GM19372 (cell line): ENCODE results near the gene CSPG5.

ENCODE experiments used
- ATAC-seq: cut with Tn5 transposase; IDR thresholded peaks from one replicate; pipeline ENCODE4 v1.9.1; 2021; ENCODE audit warnings: mild to moderate bottlenecking, low read depth, moderate library complexity; ENCODE audit not compliant: unreplicated experiment

The CSPG5 gene

GRCh38 chr3:47541583-47542108 lies 37.0 kb downstream of the CSPG5 start:
- no peak for ATAC-seq

GRCh38 chr3:47540281-47540680 lies 38.4 kb downstream of the CSPG5 start:
- ATAC-seq, result no peak

- no peak for ATAC-seq
Observed at GRCh38 chr3:47536967-47537366, 41.7 kb downstream of the CSPG5 start.

- no peak for ATAC-seq
Observed at GRCh38 chr3:47536221-47536891, 42.3 kb downstream of the CSPG5 start.

GRCh38 chr3:47533996-47534454 lies 44.6 kb downstream of the CSPG5 start:
- ATAC-seq, result no peak

- ATAC-seq, result no peak
Observed at GRCh38 chr3:47533481-47533880, 45.2 kb downstream of the CSPG5 start.

- ATAC-seq, result no peak
Observed at GRCh38 chr3:47527952-47528725, 50.5 kb downstream of the CSPG5 start.

- ATAC-seq, result no peak
Observed at GRCh38 chr3:47525617-47526016, 53.0 kb downstream of the CSPG5 start.

GRCh38 chr3:47523310-47524073 lies 55.2 kb downstream of the CSPG5 start:
- ATAC-seq, result no peak

GRCh38 chr3:47522082-47522987 lies 56.3 kb downstream of the CSPG5 start:
- peak; percentile 71 for ATAC-seq

GRCh38 chr3:47520756-47521155 lies 57.9 kb downstream of the CSPG5 start:
- ATAC-seq, result no peak

- ATAC-seq, result no peak
Observed at GRCh38 chr3:47517937-47518336, 60.7 kb downstream of the CSPG5 start.

- no peak for ATAC-seq
Observed at GRCh38 chr3:47515864-47516319, 62.8 kb downstream of the CSPG5 start.

GRCh38 chr3:47515100-47515499 lies 63.6 kb downstream of the CSPG5 start:
- no peak for ATAC-seq

GRCh38 chr3:47513125-47513929 lies 65.3 kb downstream of the CSPG5 start, which contains the start of gene ELP6:
Gene ELP6, minus strand, starts transcription at chr3:47513712. Its CDS starts 122 bp downstream, at chr3:47513590.
- ATAC-seq, result peak; percentile 91

- ATAC-seq, result no peak
Observed at GRCh38 chr3:47512416-47513124, 66.1 kb downstream of the CSPG5 start.
